ENCODE results near the gene LRRK1. TPM values are rescaled to one million over a fixed set of nuclear protein-coding genes. Genes with fewer than 3 reads are reported as not detected.

Gene LRRK1
- total RNA-seq, 1 donor from 2014 or later, result not detected

- Histone ChIP-seq H3K27ac (no peak overlapping the region), H2AFZ (replicated peaks) (no peak overlapping the region), H3K27me3 (no peaks in the 10 kb centered on the region), H3K4me2 (no peak overlapping the region), H4K20me1 (ENCODE audit: low read depth) (no peaks in the 10 kb centered on the region), H3K79me2 (ENCODE audit: low read depth) (no peaks in the 10 kb centered on the region), H3K36me3 (no peaks in the 10 kb centered on the region), H3K4me3 (no peak overlapping the region), H3K9ac (no peak overlapping the region), H3K4me1 (peaks cover 16% of the 10 kb centered on the region), H3K9me3 (ENCODE audit: low read depth) (no peaks in the 10 kb centered on the region), H3F3A (ENCODE audit: low read depth) (peaks cover 10% of the 10 kb centered on the region)
- Mint-ChIP-seq H3K4me1 (peaks cover 32% of the 10 kb centered on the region), H3K27me3 (ENCODE audit: insufficient read depth, low read depth) (peaks cover 20% of the 10 kb centered on the region), H3K36me3 (no peaks in the 10 kb centered on the region), H3K4me3 (no peak overlapping the region), H3K27ac (no peak overlapping the region), H3K9me3 (no peaks in the 10 kb centered on the region)
- DNase-seq (ENCODE audit: low spot score), result no peak
- TF ChIP-seq CTCF (IDR thresholded peaks at IDR 0.05), result no peak
- TF ChIP-seq EZH2 (IDR thresholded peaks at IDR 0.05), result no peak
These were observed 23.4 kb upstream of the LRRK1 start for GRCh38 chr15:100895721-100896120.

- Histone ChIP-seq H4K20me1 (ENCODE audit: low read depth) (no peaks in the 10 kb centered on the region), H3F3A (ENCODE audit: low read depth) (no peaks in the 10 kb centered on the region), H3K9ac (no peak overlapping the region), H3K4me1 (peaks cover 8% of the 10 kb centered on the region), H3K27me3 (no peaks in the 10 kb centered on the region), H3K9me3 (ENCODE audit: low read depth) (no peaks in the 10 kb centered on the region), H3K79me2 (ENCODE audit: low read depth) (no peaks in the 10 kb centered on the region), H3K4me3 (no peak overlapping the region), H3K27ac (no peak overlapping the region), H3K4me2 (no peak overlapping the region), H3K36me3 (no peaks in the 10 kb centered on the region), H2AFZ (replicated peaks) (no peak overlapping the region)
- Mint-ChIP-seq H3K4me1 (peaks cover 34% of the 10 kb centered on the region), H3K27me3 (ENCODE audit: insufficient read depth, low read depth) (peaks cover 22% of the 10 kb centered on the region), H3K4me3 (no peak overlapping the region), H3K27ac (no peak overlapping the region), H3K36me3 (no peaks in the 10 kb centered on the region), H3K9me3 (no peaks in the 10 kb centered on the region)
- DNase-seq (ENCODE audit: low spot score), result no peak
- TF ChIP-seq EZH2phosphoT487 (IDR thresholded peaks at IDR 0.05) (no peak), CTCF (IDR thresholded peaks at IDR 0.05) (no peak), EZH2 (IDR thresholded peaks at IDR 0.05) (no peak)
These were observed 21.7 kb upstream of the LRRK1 start for GRCh38 chr15:100897221-100898151.

GRCh38 chr15:100898152-100898490 is 21.0 kb upstream of the LRRK1 start:
- H3K9me3 ChIP-seq (ENCODE audit: low read depth), result no peaks in the 10 kb centered on the region
- H3K4me3 ChIP-seq, result no peak overlapping the region
- H3K27ac Mint-ChIP-seq, result no peak overlapping the region
- H3K79me2 ChIP-seq (ENCODE audit: low read depth), result no peaks in the 10 kb centered on the region
- H3K4me1 ChIP-seq, result peaks cover 8% of the 10 kb centered on the region
- no peak for DNase-seq (ENCODE audit: low spot score)
- no peaks in the 10 kb centered on the region for H3K36me3 ChIP-seq
- H3K9ac ChIP-seq, result no peak overlapping the region
- H3K9me3 Mint-ChIP-seq, result no peaks in the 10 kb centered on the region
- H2AFZ ChIP-seq (replicated peaks), result no peak overlapping the region
- H3K4me2 ChIP-seq, result no peak overlapping the region
- H3F3A ChIP-seq (ENCODE audit: low read depth), result no peaks in the 10 kb centered on the region
- peaks cover 22% of the 10 kb centered on the region for H3K27me3 Mint-ChIP-seq (ENCODE audit: insufficient read depth, low read depth)
- no peaks in the 10 kb centered on the region for H3K36me3 Mint-ChIP-seq
- no peak for TF ChIP-seq EZH2 (IDR thresholded peaks at IDR 0.05)
- no peak for TF ChIP-seq CTCF (IDR thresholded peaks at IDR 0.05)
- no peak for TF ChIP-seq EZH2phosphoT487 (IDR thresholded peaks at IDR 0.05)
- H3K4me1 Mint-ChIP-seq, result peaks cover 34% of the 10 kb centered on the region
- H3K27me3 ChIP-seq, result no peaks in the 10 kb centered on the region
- no peak overlapping the region for H3K4me3 Mint-ChIP-seq
- no peak overlapping the region for H3K27ac ChIP-seq
- H4K20me1 ChIP-seq (ENCODE audit: low read depth), result no peaks in the 10 kb centered on the region

Measured in neural progenitor cell (in vitro differentiated cells).